Measurements from ENCODE around the gene C7orf33. TPM values are rescaled to one million over a fixed set of nuclear protein-coding genes. Genes with fewer than 3 reads are reported as not detected.

C7orf33 gene
- total and polyA plus RNA-seq, 2 of the 8 experiments (the other 6 are each of a cell fraction or from before 2014, with no cell fraction given): not detected

DNA sequence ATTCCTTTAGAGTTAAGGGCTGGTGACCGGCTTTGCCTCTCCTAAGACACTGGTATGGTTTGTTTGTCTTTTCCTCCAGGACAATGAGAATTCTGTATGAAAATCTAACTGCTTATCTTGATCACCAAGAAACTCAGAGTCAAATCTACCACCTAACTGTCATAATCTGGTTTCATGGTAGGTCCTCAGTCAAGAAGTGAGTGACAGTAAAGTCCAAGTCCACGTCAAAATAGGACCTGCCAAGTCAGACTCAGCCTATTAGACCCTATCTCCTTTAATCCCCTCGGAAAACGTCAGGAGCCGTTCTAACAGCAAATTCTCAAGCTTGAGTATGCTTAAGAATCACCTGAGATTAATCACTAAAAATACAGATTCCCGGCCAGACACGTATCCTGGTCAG lies 37.4 kb downstream of the C7orf33 start:
- TF ChIP-seq KDM1A (IDR thresholded peaks at IDR 0.05; ENCODE audit: borderline replicate concordance, low read length): no peak
- no peak for TF ChIP-seq RFX5 (IDR thresholded peaks at IDR 0.05; ENCODE audit: borderline replicate concordance, low read depth, low read length)
- TF ChIP-seq SP1 (IDR thresholded peaks at IDR 0.05; ENCODE audit: low read depth, low read length): no peak
- no peak for TF ChIP-seq EZH2 (IDR thresholded peaks at IDR 0.05; ENCODE audit: low read depth, low read length, severe bottlenecking)
- TF ChIP-seq TEAD4 (IDR thresholded peaks at IDR 0.05; ENCODE audit: low read depth, low read length): no peak
- TF ChIP-seq TAF1 (IDR thresholded peaks at IDR 0.05; ENCODE audit: low read depth, low read length): no peak
- TF ChIP-seq YY1 (IDR thresholded peaks at IDR 0.05; ENCODE audit: low read depth, low read length): no peak
- no peak for TF ChIP-seq POLR2A (IDR thresholded peaks at IDR 0.05; ENCODE audit: control extremely low read depth in 1 of 2, low read depth in 2 of 2, low read length in 2 of 2)
- TF ChIP-seq SP2 (IDR thresholded peaks at IDR 0.05; ENCODE audit: low read length): no peak
- no peak for TF ChIP-seq KDM5A (IDR thresholded peaks at IDR 0.05; ENCODE audit: low read length)
- TF ChIP-seq RXRA (IDR thresholded peaks at IDR 0.05; ENCODE audit: insufficient read depth, low read depth, low read length): no peak
- Histone ChIP-seq H2BK12ac (ENCODE audit: low read depth, low read length) (no peak overlapping the region), H3K23ac (ENCODE audit: insufficient read length) (no peak overlapping the region), H3K27ac (ENCODE audit: low read depth, low read length) (no peak overlapping the region), H3K18ac (ENCODE audit: extremely low read depth, low read length) (no peak overlapping the region), H2AK5ac (ENCODE audit: low read depth, low read length) (no peak overlapping the region), H3K27me3 (replicated peaks in 1 of 4; ENCODE audit: control insufficient read depth in 3 of 4, extremely low read depth in 1 of 4, insufficient read depth in 3 of 4, low read length in 3 of 4) (no peaks in the 10 kb centered on the region), H3K36me3 (ENCODE audit: control insufficient read depth in 2 of 4, insufficient read depth in 4 of 4, low read length in 3 of 4) (no peaks in the 10 kb centered on the region), H2BK5ac (ENCODE audit: low read depth, low read length) (no peak overlapping the region), H3K4ac (replicated peaks; ENCODE audit: insufficient read length, low read depth, low read length) (no peak overlapping the region), H4K8ac (ENCODE audit: extremely low read depth, insufficient read depth, low read length) (no peak overlapping the region), H2BK20ac (ENCODE audit: low read length) (no peak overlapping the region), H3K9ac (replicated peaks in 1 of 4; ENCODE audit: extremely low read depth in 1 of 4, low read depth in 3 of 4, low read length in 3 of 4) (no peak overlapping the region), H3K4me1 (replicated peaks in 1 of 4; ENCODE audit: control insufficient read depth in 3 of 4, insufficient read depth in 4 of 4, low read length in 3 of 4) (peaks cover 0 to 5% (median 0%) of the 10 kb centered on the region in 4 experiments; a peak in 2 of 7 replicates), H3K56ac (replicated peaks; ENCODE audit: insufficient read length, low read depth, low read length) (no peak overlapping the region), H3K14ac (ENCODE audit: insufficient read length) (no peak overlapping the region), H3K23me2 (ENCODE audit: low read depth, low read length) (no peaks in the 10 kb centered on the region; the same call in 1 of the 2 replicates), H3K79me1 (ENCODE audit: low read depth, low read length) (no peaks in the 10 kb centered on the region), H2AFZ (ENCODE audit: low read length) (no peak overlapping the region), H4K5ac (ENCODE audit: insufficient read length, low read depth, low read length) (no peak overlapping the region), H3K4me2 (ENCODE audit: insufficient read depth in 1 of 2, low read depth in 2 of 2, low read length in 2 of 2) (no peak overlapping the region), H4K20me1 (replicated peaks in 1 of 2; ENCODE audit: control insufficient read depth in 1 of 2, insufficient read depth in 2 of 2, low read length in 2 of 2) (no peaks in the 10 kb centered on the region), H4K91ac (replicated peaks; ENCODE audit: insufficient read length, low read length) (no peak overlapping the region), H2BK15ac (ENCODE audit: low read length) (no peak overlapping the region), H2BK120ac (replicated peaks; ENCODE audit: low read depth, low read length) (no peak overlapping the region), H3K79me2 (ENCODE audit: control insufficient read depth in 1 of 2, insufficient read depth in 2 of 2, low read length in 2 of 2) (no peaks in the 10 kb centered on the region), H3K4me3 (ENCODE audit: extremely low read depth in 1 of 4, insufficient read depth in 2 of 4, low read depth in 3 of 4, low read length in 4 of 4) (no peak overlapping the region), H3K9me3 (ENCODE audit: insufficient read depth in 2 of 2, low read depth in 1 of 2, low read length in 1 of 2) (no peaks in the 10 kb centered on the region)
- FAIRE-seq: no peak
- DNase-seq (ENCODE audit: low read depth in 1 of 2, low spot score in 2 of 2): no peak
- WGBS, 2 experiments (ENCODE audit: extremely low coverage in 1 of 2, insufficient coverage in 1 of 2, insufficient read length in 1 of 2, insufficient replicate concordance in 2 of 2, low coverage in 1 of 2, low lambda C conversion rate in 2 of 2, missing lambda C conversion rate in 1 of 2): 83% methylated on average over 7 of the region's 7 CpGs; no CpG with 5 or more reads in 1 of the 2 experiments
- CTCF ChIA-PET (ENCODE audit: partially characterized antibody): interaction anchor here (0.9 to 1.6 kb wide), 3 partner anchors 10 to 72 kb away, joined by 3 to 5 read pairs (median 4); no protein-coding TSS in a partner anchor
- POLR2A ChIA-PET (ENCODE audit: partially characterized antibody): no interaction called here

Measured in H1 (cell line).